ENCODE data around the gene CYP3A7.

- TF ChIP-seq, protein P1, sequence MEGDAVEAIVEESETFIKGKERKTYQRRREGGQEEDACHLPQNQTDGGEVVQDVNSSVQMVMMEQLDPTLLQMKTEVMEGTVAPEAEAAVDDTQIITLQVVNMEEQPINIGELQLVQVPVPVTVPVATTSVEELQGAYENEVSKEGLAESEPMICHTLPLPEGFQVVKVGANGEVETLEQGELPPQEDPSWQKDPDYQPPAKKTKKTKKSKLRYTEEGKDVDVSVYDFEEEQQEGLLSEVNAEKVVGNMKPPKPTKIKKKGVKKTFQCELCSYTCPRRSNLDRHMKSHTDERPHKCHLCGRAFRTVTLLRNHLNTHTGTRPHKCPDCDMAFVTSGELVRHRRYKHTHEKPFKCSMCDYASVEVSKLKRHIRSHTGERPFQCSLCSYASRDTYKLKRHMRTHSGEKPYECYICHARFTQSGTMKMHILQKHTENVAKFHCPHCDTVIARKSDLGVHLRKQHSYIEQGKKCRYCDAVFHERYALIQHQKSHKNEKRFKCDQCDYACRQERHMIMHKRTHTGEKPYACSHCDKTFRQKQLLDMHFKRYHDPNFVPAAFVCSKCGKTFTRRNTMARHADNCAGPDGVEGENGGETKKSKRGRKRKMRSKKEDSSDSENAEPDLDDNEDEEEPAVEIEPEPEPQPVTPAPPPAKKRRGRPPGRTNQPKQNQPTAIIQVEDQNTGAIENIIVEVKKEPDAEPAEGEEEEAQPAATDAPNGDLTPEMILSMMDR (IDR thresholded peaks at IDR 0.05 in 4 of 5, conservative IDR thresholded peaks at IDR 0.05 in 1 of 5): no peak
- TF ChIP-seq POLR2A (IDR thresholded peaks at IDR 0.05): no peak
Observed at GRCh38 chr7:99737726-99738125, 2.7 kb upstream of the CYP3A7 start.
